Measurements from ENCODE around the gene PNPLA2. TPM values are rescaled to one million over a fixed set of nuclear protein-coding genes. Genes with fewer than 3 reads are reported as not detected.

Gene PNPLA2
- total RNA-seq, 2 experiments from 2014 or later, result 15.5 to 22.6 TPM

DNA sequence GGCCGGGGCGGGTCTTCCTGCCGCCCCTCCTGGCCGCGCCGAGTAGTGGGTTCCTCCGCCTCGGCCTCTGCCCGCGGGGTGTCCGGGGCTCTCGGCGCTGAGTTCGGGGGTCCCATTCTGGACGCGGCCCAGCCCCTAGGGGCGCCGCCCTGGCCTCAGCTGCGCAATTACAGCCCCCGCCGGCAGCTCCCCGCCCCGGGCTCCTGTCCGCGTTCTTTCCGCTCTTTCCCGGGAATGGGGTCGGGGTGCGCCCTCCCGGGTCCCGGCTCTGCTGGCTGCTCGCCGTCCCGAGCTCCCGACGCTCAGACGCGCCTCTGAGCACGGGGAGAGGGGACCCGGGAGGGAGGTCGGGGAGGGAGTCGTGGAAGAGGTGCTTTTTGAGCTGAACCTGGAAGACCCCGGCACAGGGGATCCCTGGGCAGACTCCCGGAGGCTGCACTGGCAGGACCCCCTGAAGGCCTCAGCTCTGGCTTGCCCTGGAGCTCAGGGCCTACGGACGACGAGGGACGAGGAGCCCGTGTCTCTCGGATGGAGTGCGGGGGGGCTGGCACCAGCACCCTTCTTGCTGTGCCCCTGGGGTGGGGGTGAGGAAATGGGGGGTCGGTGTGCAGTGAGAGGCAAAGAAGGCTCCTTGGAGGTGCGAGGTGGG is 24.5 kb downstream of the PNPLA2 start:
- Mint-ChIP-seq H3K27me3 (ENCODE audit: low read depth) (no peaks in the 10 kb centered on the region), H3K4me3 (peak overlapping the region; percentile 66), H3K36me3 (ENCODE audit: low read depth) (peaks cover 2% of the 10 kb centered on the region), H3K27ac (no peak overlapping the region), H3K4me1 (ENCODE audit: low read depth) (peaks cover 27% of the 10 kb centered on the region), H3K9me3 (no peaks in the 10 kb centered on the region)
- CTCF ChIA-PET, result no interaction called here
- intact Hi-C loops (cut with micrococcal nuclease), result loop anchor here (2.0 to 5.0 kb wide), 3 partner anchors 66 to 84 kb away; partner anchors contain the start of genes AP2A2, CHID1 and GATD1
- no peak for DNase-seq

DNA sequence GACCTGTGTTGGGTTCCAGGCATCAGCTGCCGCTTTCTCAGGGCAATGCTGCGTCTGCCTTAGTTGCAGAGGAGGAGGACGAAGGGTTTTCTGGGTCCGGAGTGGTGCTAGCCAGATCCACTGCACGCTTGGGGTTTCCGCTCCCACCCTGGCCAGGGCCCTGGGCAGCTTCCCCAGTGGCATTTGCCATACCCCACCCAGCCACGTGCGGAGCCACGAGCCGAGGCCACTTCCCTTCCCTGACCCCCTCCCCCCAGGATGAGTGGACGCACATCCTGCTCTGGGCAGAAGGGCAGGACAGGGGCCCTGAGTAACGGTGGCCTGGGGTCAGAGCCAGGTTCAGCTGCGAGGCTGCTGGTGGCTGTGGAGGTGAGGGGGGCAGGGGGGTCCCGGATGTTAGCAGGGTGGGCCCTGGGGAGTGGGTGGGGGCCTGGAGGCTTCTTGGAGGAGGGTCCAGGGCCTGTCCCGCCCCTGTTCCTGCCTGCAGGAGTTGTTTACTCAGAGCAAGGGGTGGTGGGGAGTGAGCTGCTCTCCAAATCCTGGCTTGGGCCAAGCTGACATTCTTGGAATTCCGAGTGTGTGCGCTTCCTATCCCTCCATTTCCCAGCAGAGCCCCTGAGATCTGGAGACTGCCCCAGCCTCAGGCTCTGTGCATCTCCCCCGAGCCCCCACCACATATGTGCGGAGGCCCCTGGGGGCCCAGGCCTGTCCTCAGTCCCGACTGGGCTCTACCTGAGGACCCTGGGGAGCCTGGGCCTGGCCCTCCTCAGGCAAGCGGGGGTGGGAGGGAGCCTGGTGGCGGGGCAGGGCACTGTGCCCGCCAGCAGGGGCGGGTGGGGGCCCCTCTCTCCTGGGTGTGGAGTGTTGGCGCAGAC is 25.3 kb downstream of the PNPLA2 start:
- Mint-ChIP-seq H3K4me3 (peak overlapping the region; percentile 66), H3K36me3 (ENCODE audit: low read depth) (peaks cover 2% of the 10 kb centered on the region), H3K27me3 (ENCODE audit: low read depth) (peaks cover 5% of the 10 kb centered on the region), H3K27ac (no peak overlapping the region), H3K4me1 (ENCODE audit: low read depth) (peaks cover 32% of the 10 kb centered on the region), H3K9me3 (no peaks in the 10 kb centered on the region)
- CTCF ChIA-PET, result no interaction called here
- intact Hi-C loops (cut with micrococcal nuclease), result loop anchor here (2.0 to 5.0 kb wide), 3 partner anchors 67 to 83 kb away; partner anchors contain the start of genes AP2A2, CHID1 and GATD1
- no peak for DNase-seq

DNA sequence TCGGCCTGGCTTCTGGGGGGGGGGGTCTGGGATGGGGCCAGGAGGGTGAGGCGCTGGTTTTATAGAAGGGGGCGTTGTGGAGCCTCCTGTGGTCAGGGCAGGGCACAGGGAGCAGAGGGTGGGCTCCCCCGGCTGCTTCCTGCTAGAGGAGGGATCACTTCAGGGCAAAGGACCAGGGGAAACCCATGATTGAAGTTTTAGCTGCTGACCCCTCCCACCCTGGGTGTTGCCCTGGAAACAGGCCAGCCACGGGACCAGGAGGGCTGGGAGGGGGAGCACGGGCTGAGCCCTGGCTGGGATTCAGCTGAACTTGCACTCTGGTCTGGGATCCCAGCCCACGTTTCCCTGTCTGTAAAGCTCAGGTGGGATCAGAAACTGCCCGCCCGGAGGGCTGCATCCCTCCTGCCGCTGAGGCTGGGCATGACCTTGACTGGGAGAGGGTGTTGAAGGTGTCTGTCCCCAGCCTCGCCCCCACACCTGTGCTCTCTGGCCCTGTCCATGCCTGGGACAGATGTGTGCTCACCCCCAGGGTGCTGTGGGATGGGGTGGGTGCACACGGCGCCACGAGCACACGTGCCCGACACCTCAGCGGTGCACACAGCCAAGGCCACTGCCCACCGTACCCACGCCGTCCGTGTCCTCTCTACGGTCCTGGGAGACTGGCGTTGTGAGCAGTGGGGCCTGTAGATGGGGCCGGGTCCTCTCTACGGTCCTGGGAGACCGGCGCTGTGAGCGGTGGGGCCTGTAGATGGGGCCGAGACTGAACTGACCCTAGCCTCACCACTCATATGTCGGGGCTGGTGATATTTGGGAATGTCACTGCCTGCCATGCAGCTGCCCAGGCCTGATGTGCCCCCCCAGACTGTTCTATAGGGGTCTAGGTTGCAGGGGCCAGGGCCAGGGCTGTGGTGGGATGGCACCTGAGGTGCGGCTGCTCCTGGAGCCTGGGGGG is 26.3 kb downstream of the PNPLA2 start:
- DNase-seq, result peak; percentile 64
- no peak overlapping the region for H3K27ac Mint-ChIP-seq
- peaks cover 5% of the 10 kb centered on the region for H3K27me3 Mint-ChIP-seq (ENCODE audit: low read depth)
- H3K9me3 Mint-ChIP-seq, result no peaks in the 10 kb centered on the region
- H3K36me3 Mint-ChIP-seq (ENCODE audit: low read depth), result no peaks in the 10 kb centered on the region
- peaks cover 28% of the 10 kb centered on the region for H3K4me1 Mint-ChIP-seq (ENCODE audit: low read depth)
- no peak overlapping the region for H3K4me3 Mint-ChIP-seq
- CTCF ChIA-PET, result no interaction called here
- intact Hi-C loops (cut with micrococcal nuclease), result loop anchor here (5.0 kb wide), 1 partner anchor 82 kb away; the partner anchor contains the start of gene AP2A2

DNA sequence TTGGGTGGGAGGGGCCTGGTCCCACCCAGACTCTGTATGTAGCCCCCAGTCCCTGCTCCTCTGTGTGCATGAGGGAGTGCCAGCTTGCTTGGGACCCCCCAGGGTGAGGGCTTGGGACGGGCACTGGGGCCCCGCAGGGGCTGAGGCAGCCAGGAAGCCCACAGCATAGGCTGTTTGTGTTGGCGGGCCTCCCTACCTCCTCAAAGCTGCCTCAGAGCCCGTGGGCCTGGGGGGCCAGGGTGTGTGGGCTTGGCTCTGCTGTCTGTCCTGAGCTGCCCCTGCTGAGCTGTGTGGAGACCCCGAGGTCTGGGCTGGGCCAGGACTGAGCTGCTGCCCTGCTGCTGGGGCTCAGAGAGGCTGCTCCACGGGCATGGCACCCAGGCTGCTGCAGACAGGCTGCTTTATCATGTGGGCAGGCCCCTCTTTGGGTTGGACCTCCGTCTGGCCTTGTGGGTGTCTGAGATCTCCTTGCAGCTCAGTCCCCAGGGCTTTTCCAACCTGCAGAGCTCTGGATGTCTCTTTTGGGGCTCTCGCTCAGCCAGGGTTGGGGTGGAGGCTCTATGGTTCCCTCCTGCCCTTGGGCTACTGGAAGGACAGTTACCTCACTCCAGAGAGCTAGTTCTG is 27.3 kb downstream of the PNPLA2 start:
- Mint-ChIP-seq H3K27me3 (ENCODE audit: low read depth) (peaks cover 5% of the 10 kb centered on the region), H3K36me3 (ENCODE audit: low read depth) (no peaks in the 10 kb centered on the region), H3K27ac (no peak overlapping the region), H3K4me1 (ENCODE audit: low read depth) (peaks cover 19% of the 10 kb centered on the region), H3K4me3 (no peak overlapping the region), H3K9me3 (no peaks in the 10 kb centered on the region)
- CTCF ChIA-PET, result interaction anchor here (0.9 kb wide), 1 partner anchor 206 kb away, joined by 3 read pairs; no protein-coding TSS in a partner anchor
- DNase-seq, result no peak
- intact Hi-C loops (cut with micrococcal nuclease), result no loop called here

DNA sequence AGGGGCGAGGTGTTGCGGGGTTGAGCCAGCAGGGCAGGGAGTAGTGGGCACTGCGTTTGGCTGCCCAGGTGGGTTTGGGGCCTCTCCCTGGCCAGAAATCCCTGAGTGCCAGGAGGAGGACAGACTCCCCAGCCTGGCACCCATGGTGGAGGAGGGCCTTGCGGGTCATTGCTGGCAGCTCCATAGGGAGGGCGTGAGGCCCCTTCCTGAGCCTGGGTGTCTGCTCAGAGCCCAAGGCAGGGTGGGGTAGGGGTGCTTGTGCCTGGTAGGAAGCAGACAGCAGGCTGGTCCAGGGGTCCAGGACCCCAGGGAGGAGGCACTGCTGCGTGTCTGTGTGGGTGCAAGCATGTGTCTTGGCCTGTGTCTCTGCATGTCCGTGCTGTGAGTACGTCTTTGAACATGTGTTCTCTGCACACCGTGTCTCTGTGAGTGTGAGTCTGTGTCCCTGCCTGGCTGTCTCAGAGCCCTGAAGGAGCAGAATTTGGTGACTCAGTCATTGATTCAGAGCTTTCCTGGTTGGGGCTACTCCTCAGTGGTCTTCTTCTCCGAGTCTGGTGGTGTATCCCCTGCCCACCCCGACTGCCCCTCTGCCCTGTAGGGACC is 27.9 kb downstream of the PNPLA2 start:
- H3K36me3 Mint-ChIP-seq (ENCODE audit: low read depth), result no peaks in the 10 kb centered on the region
- H3K4me3 Mint-ChIP-seq, result no peak overlapping the region
- H3K9me3 Mint-ChIP-seq, result no peaks in the 10 kb centered on the region
- no peak for DNase-seq
- intact Hi-C loops (cut with micrococcal nuclease), result no loop called here
- H3K4me1 Mint-ChIP-seq (ENCODE audit: low read depth), result peaks cover 14% of the 10 kb centered on the region
- H3K27ac Mint-ChIP-seq, result no peak overlapping the region
- H3K27me3 Mint-ChIP-seq (ENCODE audit: low read depth), result peaks cover 5% of the 10 kb centered on the region
- CTCF ChIA-PET, result interaction anchor here (0.9 kb wide), 1 partner anchor 205 kb away, joined by 3 read pairs; no protein-coding TSS in a partner anchor

DNA sequence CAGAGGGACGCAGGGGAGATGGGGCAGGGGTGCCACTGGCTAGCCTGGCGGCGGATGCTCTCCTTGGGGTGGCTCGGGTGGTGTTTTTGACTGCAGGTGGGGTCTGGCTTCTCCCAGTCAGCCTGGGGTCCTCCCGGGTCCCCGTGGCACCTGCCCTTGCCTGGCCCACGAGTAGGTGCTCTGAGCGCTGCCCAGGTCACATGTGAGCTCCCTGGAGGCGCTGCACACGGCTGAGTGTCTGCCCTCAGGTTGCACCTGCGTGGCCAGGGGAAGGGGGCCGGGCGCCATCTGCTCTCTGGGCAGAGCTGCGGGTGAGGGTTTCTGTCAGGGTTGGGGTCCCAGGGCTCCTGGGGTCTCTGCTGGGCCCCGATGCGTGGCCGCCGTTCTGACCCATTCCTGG is 29.2 kb downstream of the PNPLA2 start:
- H3K9me3 Mint-ChIP-seq, result no peaks in the 10 kb centered on the region
- H3K27ac Mint-ChIP-seq, result no peak overlapping the region
- peaks cover 14% of the 10 kb centered on the region for H3K4me1 Mint-ChIP-seq (ENCODE audit: low read depth)
- DNase-seq, result no peak
- no peak overlapping the region for H3K4me3 Mint-ChIP-seq
- no peaks in the 10 kb centered on the region for H3K36me3 Mint-ChIP-seq (ENCODE audit: low read depth)
- intact Hi-C loops (cut with micrococcal nuclease), result loop anchor here (1.0 kb wide), 1 partner anchor 203 kb away; no protein-coding TSS in a partner anchor
- CTCF ChIA-PET, result interaction anchor here (0.6 to 1.9 kb wide), 8 partner anchors 9 to 203 kb away, joined by 3 to 10 read pairs (median 4); partner anchors contain the start of gene CHID1
- peaks cover 5% of the 10 kb centered on the region for H3K27me3 Mint-ChIP-seq (ENCODE audit: low read depth)

DNA sequence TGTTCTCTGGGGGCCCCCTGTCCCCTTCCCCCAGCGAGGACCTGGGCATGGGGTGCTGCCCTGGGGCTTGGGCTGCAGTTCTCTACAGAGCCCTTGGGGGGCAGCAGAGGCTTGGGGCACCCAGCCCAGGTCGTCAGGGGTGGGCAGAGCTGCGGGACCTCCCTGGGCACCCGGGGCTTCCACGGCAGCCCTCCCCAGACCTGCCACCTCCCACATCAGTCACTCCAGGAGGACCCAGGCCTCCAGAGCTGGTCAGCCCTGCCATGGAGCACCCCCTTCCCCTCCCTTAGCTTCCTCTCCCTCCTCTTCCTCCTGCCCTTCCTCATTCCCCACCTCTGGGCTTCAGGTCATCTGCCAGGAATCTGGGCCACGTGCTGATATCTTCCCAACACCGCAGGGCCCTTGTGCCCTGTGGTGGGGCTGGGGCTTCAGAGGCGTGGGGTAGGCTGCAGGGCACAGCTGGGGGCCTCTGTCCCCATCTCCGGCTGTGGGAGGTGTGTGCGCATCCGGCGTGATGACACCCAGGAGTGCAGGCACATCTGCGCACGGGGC is 29.7 kb downstream of the PNPLA2 start:
- H3K27me3 Mint-ChIP-seq (ENCODE audit: low read depth), result peaks cover 5% of the 10 kb centered on the region
- H3K36me3 Mint-ChIP-seq (ENCODE audit: low read depth), result no peaks in the 10 kb centered on the region
- no peak overlapping the region for H3K27ac Mint-ChIP-seq
- DNase-seq, result peak; percentile 68
- H3K4me3 Mint-ChIP-seq, result no peak overlapping the region
- H3K9me3 Mint-ChIP-seq, result no peaks in the 10 kb centered on the region
- intact Hi-C loops (cut with micrococcal nuclease), result loop anchor here (1.0 kb wide), 1 partner anchor 203 kb away; no protein-coding TSS in a partner anchor
- CTCF ChIA-PET, result interaction anchor here (0.7 to 1.9 kb wide), 9 partner anchors 8 to 205 kb away, joined by 3 to 10 read pairs (median 3); no protein-coding TSS in a partner anchor
- H3K4me1 Mint-ChIP-seq (ENCODE audit: low read depth), result peaks cover 12% of the 10 kb centered on the region

DNA sequence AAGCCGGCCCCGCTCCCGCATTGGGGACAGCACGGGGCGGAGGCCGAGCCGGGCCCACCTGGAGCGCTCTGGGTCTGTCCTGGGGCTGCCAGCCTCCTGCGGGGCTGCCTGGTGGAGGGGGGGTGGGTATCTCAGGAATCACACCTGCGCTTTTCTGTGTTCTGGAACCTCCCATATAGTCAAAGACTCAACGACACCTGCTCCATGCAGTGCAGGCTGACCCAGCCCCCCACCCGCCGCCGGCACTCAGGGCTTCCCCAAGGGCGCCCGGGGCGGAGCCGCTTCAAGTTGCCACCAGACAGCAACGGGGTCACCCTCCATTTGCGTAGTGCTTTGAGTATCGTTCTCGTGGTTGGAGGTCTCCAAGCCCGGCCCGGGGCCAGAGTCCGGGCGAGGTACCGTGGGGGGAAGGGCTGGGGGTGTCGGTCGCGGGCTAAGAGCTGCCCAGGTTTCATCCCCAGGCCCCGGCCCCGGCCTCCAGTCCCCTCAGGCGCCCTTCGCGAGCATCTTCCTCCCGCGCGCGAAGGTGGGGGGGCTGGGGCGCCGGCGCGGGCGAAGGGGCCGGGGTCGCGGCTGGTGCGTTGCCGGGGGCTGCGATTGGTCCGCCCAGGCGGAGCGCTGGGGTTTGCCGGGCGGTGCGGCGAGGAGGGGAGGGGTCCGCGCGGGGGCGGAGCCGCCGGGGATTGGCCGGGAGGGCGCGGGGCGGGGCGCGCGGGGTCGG is 30.6 kb downstream of the PNPLA2 start:
- H3K4me3 Mint-ChIP-seq, result peak overlapping the region; percentile 60
- no peaks in the 10 kb centered on the region for H3K36me3 Mint-ChIP-seq (ENCODE audit: low read depth)
- no peaks in the 10 kb centered on the region for H3K9me3 Mint-ChIP-seq
- DNase-seq, result peak; percentile 30
- H3K27ac Mint-ChIP-seq, result no peak overlapping the region
- CTCF ChIA-PET, result interaction anchor here (0.8 to 1.9 kb wide), 5 partner anchors 14 to 204 kb away, joined by 3 to 10 read pairs (median 5); no protein-coding TSS in a partner anchor
- intact Hi-C loops (cut with micrococcal nuclease), result no loop called here
- H3K4me1 Mint-ChIP-seq (ENCODE audit: low read depth), result peaks cover 5% of the 10 kb centered on the region
- H3K27me3 Mint-ChIP-seq (ENCODE audit: low read depth), result peaks cover 5% of the 10 kb centered on the region

DNA sequence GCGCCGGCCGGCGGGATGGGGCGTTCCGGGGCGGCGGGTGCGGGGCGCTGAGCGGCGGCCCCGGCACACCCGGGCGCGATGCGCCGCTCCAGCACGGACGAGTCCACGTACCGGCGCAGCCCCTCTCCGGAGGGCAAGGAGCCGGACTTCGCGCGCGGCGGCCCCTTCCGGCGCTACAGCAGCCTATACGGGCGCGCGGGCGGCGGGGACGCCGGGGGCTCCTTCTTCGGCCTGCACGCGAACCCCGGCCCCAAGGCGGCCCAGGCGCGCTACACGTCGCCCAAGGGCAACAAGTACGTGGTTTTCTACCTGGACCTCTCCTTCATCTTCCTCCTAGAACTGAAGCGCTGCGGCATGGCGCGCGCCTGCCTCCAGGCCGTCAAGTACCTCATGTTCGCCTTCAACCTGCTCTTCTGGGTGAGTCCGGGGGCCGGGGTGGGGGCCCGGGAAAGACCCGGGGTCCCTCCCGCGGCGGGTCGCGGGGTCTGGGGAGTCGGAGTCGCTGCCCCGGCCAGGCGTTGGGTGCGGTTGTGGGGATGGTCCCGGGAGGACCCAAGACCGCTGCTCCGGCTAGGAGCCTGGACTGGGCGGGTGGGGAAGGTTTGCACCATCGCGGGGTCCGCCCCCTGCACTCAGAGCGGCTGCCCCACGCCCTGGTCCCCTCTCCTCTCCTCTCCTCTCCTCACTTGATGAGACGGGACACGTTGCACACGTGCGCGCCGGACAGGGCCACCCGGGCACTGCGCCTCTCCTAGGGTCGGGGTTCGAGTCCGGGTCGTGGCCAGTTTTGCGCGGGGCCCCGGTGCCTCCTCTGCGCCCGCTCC is 31.4 kb downstream of the PNPLA2 start:
- CTCF ChIA-PET, result interaction anchor here (1.9 kb wide), 1 partner anchor 200 kb away, joined by 10 read pairs; no protein-coding TSS in a partner anchor
- DNase-seq, result no peak
- Mint-ChIP-seq H3K27ac (no peak overlapping the region), H3K9me3 (no peaks in the 10 kb centered on the region), H3K4me3 (peak overlapping the region; percentile 32), H3K4me1 (ENCODE audit: low read depth) (peaks cover 5% of the 10 kb centered on the region), H3K27me3 (ENCODE audit: low read depth) (peaks cover 5% of the 10 kb centered on the region), H3K36me3 (ENCODE audit: low read depth) (no peaks in the 10 kb centered on the region)
- intact Hi-C loops (cut with micrococcal nuclease), result no loop called here
